T-helper 17 cell (primary cell): ENCODE results near the gene MRPL55. TPM values are rescaled to one million over a fixed set of nuclear protein-coding genes. Genes with fewer than 3 reads are reported as not detected.
A peak's percentile ranks its signal among the peaks of the same experiment; 100 is the strongest.

Experiments used
- ATAC-seq: fragments of 150-1000 bp; cut with Tn5 transposase; 2 replicates; pipeline ENCODE4 v1.10.0; 2021; ENCODE audit warnings: mild to moderate bottlenecking, moderate library complexity
- DNase-seq, 3 donors: peaks; one replicate each; pipeline versions ENCODE4 v3.0.0 to v3.0.0-alpha.2; 2020 to 2021
- H3K9me3 ChIP-seq: one replicate; pipeline ENCODE4 v1.7.0; 2013; ENCODE audit warnings: low read length, mild to moderate bottlenecking; ENCODE audit not compliant: control insufficient read depth, poor library complexity, severe bottlenecking
- H3K27ac Mint-ChIP-seq: one replicate; pipeline ENCODE4 v1.8.0; 2022; ENCODE audit warnings: mild to moderate bottlenecking, moderate library complexity, mixed read lengths
- H3K27me3 Mint-ChIP-seq: one replicate; pipeline ENCODE4 v1.8.0; 2022; ENCODE audit warnings: mixed read lengths
- H3K36me3 Mint-ChIP-seq: one replicate; pipeline ENCODE4 v1.8.0; 2022; ENCODE audit warnings: low read depth, mixed read lengths
- H3K4me1 Mint-ChIP-seq: one replicate; pipeline ENCODE4 v1.8.0; 2022; ENCODE audit warnings: mild to moderate bottlenecking, mixed read lengths
- H3K4me3 Mint-ChIP-seq: one replicate; pipeline ENCODE4 v1.8.0; 2022; ENCODE audit warnings: mild to moderate bottlenecking, moderate library complexity, mixed read lengths
- total RNA-seq, 4 donors: library from RNA in 2 of 4; stranded (reverse) in 2 of 4; gene quantifications; one replicate each; pipeline ENCODE4 v1.2.3 and lab custom pipeline; 2022 to 2026

MRPL55 gene
- total RNA-seq, 2 donors from 2014 or later = 55.2 to 59.9 TPM

DNA sequence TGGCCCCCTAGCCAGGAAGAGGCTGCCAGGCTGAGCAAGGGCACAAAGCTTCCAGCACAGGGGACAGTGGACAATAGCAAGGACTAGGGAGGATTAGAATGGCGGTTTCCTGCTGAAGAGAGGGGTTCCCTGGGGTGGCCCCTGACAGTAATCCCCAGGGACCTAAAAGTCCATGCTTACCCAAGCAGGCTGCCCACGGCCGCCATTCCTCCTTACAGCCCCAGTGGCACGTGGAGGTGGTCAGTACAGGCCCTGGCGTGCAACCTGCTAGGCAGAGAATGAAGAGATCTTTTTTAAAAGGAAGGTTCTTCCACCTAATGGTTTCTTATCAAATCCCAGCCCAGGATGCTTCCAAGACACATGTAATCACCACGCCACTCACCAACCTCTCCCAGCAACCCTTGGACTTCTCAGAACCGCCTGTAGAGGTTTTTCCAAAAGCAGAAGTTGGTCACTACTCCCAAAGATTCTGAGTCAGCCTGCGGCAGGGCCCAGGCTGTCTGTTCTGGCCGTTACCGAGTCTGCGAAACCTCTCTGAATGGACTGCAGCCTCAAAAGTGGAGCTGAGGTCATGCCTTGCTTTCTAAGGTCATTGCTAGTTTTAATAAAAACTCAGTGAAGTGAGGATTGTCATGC is 926 bp downstream of the MRPL55 start:
- DNase-seq (no peak), ATAC-seq (no peak)
- no peaks in the 10 kb centered on the region for H3K36me3 Mint-ChIP-seq
- no peak overlapping the region for H3K27ac Mint-ChIP-seq
- no peaks in the 10 kb centered on the region for H3K9me3 ChIP-seq
- peak overlapping the region; percentile 95 for H3K4me3 Mint-ChIP-seq
- no peaks in the 10 kb centered on the region for H3K27me3 Mint-ChIP-seq
- H3K4me1 Mint-ChIP-seq = peaks cover 11% of the 10 kb centered on the region

DNA sequence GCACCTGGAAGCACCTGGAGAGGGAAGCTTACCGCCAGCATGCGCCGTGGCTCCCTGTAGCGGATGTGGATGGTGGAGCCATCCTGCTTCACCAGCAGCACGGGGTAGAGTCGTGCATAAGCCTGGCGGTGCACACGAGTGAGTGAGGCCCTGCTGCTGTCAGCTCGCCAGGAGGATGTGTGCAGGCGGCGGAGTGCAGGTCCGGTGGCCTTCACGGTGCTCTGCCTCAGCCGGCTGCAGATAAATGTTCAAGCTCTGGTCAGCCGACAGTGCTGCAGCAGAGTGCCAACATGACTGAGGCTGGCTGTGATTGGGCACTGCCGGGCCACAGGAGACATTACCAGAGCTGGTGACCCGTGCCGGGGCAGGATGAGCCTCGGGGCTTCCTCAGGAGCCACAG is 1.5 kb downstream of the MRPL55 start:
- no peak for ATAC-seq
- H3K9me3 ChIP-seq = no peaks in the 10 kb centered on the region
- peaks cover 12% of the 10 kb centered on the region for H3K4me1 Mint-ChIP-seq
- no peaks in the 10 kb centered on the region for H3K36me3 Mint-ChIP-seq
- peak overlapping the region; percentile 19 for H3K27ac Mint-ChIP-seq
- H3K27me3 Mint-ChIP-seq = no peaks in the 10 kb centered on the region
- H3K4me3 Mint-ChIP-seq = peak overlapping the region; percentile 95
- DNase-seq = no peak

DNA sequence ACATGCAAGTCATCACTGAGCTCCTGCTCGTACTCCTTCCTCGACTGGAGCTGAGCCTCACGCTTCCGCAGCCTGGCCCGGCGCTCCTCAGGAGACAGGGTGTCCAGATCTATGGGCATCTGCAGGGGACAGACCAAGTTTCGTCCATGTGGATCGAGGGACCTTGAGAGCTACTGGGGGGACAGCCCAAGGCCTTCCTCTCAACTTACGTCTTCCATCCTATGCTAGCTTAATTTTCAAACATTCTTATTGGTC is 2.4 kb downstream of the MRPL55 start:
- H3K27me3 Mint-ChIP-seq = no peaks in the 10 kb centered on the region
- H3K4me3 Mint-ChIP-seq = no peak overlapping the region
- H3K27ac Mint-ChIP-seq = no peak overlapping the region
- H3K9me3 ChIP-seq = no peaks in the 10 kb centered on the region
- no peak for ATAC-seq
- no peaks in the 10 kb centered on the region for H3K36me3 Mint-ChIP-seq
- DNase-seq = no peak
- peaks cover 12% of the 10 kb centered on the region for H3K4me1 Mint-ChIP-seq

DNA sequence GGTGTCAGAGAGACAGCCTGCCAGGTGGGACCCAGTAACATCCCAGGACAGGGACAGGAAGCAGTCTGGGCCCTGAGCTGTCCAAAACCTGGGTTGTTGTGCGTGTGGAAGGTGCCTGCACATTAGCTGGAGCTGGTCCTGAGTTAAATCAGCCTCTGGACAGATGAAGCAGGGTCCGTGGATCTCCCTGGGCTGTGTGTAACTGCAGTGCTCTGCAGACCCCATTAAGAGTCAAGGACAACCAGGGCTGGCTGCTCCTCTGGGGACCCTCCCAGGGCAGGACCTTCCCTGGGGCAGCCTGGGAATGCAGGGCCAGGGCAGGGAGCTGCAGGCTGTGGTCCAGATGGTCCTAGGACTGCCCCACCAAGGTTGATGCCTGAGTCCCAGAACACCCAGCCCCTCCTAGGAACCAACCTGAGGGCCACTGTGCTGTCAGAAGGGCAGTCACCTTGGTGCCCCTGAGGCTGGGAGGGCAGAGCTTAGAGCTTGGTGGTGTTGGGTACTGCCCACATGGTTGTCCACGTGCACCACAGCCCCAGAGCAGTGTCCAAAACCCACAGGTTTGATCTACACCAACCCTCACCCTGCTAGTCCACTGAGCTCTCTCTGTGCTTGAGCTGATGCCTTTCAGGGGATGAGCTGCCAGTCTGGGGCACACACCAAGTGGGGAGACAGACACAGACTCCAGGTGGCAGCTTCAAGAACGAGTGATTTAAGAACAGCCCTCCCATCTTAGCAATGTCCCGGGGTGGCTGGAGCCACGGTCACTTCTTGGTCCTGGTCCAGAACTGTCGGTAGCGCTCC is 2.9 kb downstream of the MRPL55 start:
- DNase-seq (no peak), ATAC-seq (no peak)
- no peaks in the 10 kb centered on the region for H3K27me3 Mint-ChIP-seq
- H3K4me1 Mint-ChIP-seq = peaks cover 17% of the 10 kb centered on the region
- no peaks in the 10 kb centered on the region for H3K36me3 Mint-ChIP-seq
- H3K27ac Mint-ChIP-seq = no peak overlapping the region
- no peak overlapping the region for H3K4me3 Mint-ChIP-seq
- no peaks in the 10 kb centered on the region for H3K9me3 ChIP-seq

DNA sequence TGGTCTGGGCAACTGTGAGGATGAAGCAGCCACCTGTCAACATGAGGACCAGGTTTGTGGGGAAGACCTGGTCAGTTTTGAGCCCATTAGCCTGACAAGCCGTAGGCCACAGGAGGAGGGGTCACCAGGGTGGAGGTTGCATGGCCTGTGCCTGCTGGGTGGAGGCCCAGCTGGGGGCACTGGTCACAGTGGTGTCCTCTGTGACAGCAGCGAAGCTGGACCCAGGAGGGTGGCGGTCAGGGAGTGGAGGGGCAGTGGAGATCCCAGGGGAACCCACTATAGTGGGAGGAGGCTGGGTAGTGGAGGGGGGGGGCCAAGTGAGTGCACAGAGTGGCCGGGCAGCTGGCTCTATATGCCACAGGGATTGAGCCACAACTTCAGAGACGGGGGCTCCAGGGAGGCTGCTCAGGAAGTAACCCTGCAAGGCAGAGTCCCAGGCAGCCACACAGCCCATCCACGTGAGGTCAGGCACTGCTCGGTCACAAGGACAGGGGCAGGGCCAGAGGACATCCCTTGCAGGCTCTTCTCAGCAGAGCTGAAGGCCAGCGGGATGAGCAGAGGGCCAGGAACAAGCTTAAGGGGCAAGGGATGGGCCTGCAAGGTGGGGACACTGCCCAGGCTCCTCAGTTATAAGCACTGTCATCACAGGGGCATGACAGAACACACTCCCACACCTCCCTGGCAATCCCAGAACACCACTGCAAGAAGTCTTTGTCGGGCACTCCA is 3.7 kb downstream of the MRPL55 start:
- ATAC-seq (no peak), DNase-seq (no peak)
- H3K9me3 ChIP-seq = no peaks in the 10 kb centered on the region
- Mint-ChIP-seq H3K4me3 (peak overlapping the region; percentile 33), H3K27me3 (no peaks in the 10 kb centered on the region), H3K36me3 (no peaks in the 10 kb centered on the region), H3K27ac (no peak overlapping the region), H3K4me1 (peaks cover 21% of the 10 kb centered on the region)

DNA sequence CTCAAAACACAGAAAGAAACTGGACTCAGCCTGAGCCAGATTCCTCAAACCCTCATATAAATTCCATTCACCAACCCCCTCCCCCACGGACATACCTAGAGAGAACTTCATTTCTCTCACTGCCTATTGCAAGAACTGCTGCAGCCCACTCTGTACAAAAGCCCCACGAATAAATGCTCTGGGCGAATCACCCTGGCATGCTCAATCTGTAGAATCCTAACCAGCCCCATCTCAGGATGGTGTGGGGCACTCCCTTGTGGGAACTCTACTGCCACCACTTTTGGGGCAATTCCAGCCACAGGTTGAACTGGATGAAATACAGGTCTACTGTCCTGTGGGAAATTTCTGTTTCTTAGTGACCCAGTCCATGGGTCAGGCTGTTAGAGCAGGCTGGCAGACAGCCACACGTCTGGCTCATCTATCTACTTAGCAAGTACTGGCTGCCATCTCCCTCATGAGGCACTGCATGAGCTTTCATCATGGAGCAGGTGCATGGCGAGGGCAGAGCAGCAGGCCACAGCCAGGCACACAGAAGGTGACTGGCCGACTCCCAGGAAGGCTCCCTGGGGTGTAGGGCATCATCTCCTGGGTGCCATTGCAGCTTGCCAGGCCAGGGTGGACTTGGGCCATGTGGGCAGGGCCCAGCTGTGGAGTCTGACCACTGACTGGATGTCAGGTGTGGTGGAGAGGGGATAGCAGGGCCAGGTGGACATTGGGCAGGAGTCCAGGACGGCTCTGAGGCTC is 4.4 kb downstream of the MRPL55 start:
- H3K27ac Mint-ChIP-seq = peak overlapping the region; percentile 85

DNA sequence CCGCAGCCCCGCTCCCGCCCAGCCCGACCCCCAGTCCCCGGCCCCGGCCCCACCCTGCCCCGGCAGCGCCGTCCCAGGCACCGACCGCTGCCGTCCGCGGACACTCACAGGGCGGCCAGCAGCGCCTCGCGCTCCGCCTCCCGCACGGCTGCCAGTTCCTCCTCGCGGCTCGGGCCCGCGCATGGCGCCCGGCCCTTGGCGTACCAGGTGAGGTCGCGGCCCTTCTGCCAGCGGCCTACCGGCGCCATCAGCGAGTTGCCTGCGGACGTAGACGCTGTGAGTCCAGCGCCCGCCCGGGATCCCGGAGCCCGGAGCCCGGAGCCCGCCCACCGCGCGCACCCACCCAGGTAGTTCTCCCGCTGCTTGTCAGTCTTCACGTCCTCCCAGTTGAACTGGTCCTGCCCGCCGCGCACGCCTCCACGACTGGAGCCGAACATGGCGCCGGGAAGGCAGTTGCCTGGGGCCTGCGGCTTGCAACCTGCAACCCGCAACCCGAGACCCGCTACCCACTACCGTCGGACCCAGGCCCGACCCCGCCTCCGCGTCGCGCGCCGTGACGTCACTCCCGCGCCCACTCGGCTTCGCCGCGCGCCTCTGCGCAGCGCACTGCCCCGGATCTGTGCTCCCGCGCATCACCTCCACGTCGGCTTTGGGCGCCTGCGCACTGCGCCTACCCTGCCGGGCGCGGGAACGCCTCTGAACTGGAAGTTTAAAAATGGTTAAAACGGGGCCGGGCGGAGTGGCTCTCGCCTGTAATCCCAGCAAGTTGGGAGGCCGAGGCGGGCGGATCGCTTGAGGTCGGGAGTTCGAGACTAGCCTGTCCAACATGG is 6.1 kb downstream of the MRPL55 start, which contains the start of gene C1orf35:
Gene C1orf35 (minus strand): TSS at position 535 of the 830 bp plus-strand sequence. CDS start 98 bp downstream, at position 437.
- peak within 1 kb of the TSS; percentile 85 for H3K27ac Mint-ChIP-seq
- peak; percentile 89 to 91 (median 91) for DNase-seq
- H3K4me1 Mint-ChIP-seq = peaks cover 20% of the 10 kb centered on the region
- H3K9me3 ChIP-seq = no peaks in the 10 kb centered on the region
- H3K4me3 Mint-ChIP-seq = peak within 1 kb of the TSS; percentile 91
- H3K27me3 Mint-ChIP-seq = no peaks in the 10 kb centered on the region
- peaks cover 3% of the 10 kb centered on the region for H3K36me3 Mint-ChIP-seq
- peak; percentile 78 for ATAC-seq

More for the DNA sequence above, 4.4 kb downstream of the MRPL55 start:
- H3K9me3 ChIP-seq = no peaks in the 10 kb centered on the region
- Mint-ChIP-seq H3K4me1 (peaks cover 18% of the 10 kb centered on the region), H3K27me3 (no peaks in the 10 kb centered on the region), H3K4me3 (peak overlapping the region; percentile 78), H3K36me3 (no peaks in the 10 kb centered on the region)
- ATAC-seq = no peak
- no peak for DNase-seq

DNA sequence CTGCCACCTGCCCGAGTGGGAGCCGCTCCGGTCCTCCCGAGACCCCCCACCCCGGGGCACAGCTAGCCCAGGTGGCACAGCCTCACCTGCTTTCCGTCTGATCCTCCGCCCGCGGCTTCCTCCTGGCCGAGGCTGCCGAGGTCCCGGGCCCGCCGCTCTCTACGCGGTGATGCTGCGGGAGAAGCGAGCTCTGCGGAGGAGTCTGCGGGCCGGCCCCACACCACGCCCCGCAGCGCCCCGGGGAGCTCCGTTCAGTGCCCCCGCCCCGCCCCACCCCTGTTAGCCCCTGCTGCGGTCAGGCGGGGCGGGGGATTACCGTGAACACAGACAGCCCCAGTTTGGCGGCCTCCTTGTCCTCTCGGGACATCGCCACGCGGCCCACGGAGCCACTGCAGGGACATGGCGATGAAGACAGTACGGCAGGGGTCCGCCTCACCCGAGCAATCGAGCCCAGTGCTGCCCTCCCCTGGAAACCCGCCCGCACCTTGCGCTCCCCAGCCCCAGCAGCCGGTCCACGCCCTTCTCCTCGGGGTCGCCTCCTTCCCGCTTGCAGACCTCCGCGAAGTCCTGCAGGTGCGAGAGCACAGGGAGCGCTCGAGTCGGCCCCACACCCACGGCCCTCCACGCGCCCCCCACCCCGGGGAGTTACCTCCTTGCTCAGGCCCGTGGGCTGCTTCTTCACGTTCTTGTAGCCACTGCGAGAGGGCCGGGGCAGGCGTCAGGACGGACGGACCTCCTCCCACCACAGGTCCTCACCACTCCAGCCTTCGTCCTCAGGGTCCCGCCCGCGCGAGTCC is 6.9 kb downstream of the MRPL55 start:
- ATAC-seq = peak; percentile 63
- peaks cover 3% of the 10 kb centered on the region for H3K36me3 Mint-ChIP-seq
- peak overlapping the region; percentile 85 for H3K27ac Mint-ChIP-seq
- peaks cover 24% of the 10 kb centered on the region for H3K4me1 Mint-ChIP-seq
- H3K27me3 Mint-ChIP-seq = no peaks in the 10 kb centered on the region
- H3K9me3 ChIP-seq = no peaks in the 10 kb centered on the region
- peak overlapping the region; percentile 91 for H3K4me3 Mint-ChIP-seq
- DNase-seq = peak; percentile 51 to 63 (median 59)

DNA sequence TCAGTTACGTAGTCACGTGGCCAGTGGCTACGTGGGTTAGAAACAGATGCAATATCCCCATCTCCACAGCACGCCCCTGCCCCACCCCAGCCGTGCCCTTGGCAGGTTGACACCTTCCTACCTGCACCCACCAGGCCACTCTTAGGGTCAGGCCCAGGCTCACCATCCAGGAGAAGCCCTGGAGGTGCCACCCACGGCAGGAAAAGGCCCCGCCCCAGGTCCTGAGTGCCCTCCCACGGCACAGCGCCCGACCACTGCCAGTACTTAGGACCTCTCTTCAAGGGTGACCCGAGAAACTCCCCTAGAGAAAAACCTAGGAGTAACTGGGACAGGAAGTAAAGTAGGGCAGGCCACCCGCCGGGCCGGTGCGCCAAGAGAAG is 7.5 kb downstream of the MRPL55 start:
- peak; percentile 14 for ATAC-seq
- Mint-ChIP-seq H3K27me3 (no peaks in the 10 kb centered on the region), H3K27ac (peak overlapping the region; percentile 85), H3K36me3 (peaks cover 3% of the 10 kb centered on the region), H3K4me3 (peak overlapping the region; percentile 91), H3K4me1 (peaks cover 24% of the 10 kb centered on the region)
- H3K9me3 ChIP-seq = no peaks in the 10 kb centered on the region
- DNase-seq = no peak

DNA sequence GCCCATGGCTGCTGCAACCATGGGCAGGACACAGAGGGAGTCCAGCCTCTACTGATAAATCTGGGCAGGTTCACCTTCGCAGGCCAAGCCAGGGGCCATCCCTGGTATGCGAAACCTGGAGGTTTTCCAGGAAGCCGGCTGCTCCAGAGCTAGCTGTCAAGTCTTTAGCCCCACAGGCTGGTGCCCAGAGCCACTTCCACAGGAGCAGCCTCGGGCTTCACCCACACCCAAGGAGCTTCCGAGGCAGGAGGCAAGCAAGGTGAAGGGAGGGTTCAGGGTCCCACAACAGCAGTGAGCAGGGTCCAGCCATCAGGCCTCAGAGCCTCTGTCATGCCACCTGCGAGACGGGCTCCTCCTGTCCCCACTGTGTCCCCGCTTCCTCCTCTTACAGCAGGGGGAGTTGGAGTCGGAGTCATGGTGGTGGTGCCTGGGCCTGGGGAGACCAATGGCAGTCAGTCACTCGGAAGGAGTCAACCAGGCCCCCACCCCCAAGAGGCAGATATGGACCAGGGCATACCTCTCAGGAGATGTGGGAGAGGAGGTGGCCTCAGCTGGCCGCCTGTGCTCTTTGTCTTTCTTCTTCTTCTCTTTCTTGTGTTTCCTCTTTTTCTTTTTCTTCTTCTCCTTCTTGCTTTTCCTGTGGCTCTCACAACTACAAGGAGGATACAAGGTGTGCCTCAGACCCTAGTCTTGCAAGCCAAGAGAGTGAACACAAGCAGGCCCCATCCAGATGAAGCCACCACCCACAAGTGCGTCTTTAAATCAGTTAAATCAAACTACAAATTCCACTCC is 8.1 kb downstream of the MRPL55 start:
- Mint-ChIP-seq H3K27me3 (no peaks in the 10 kb centered on the region), H3K4me1 (peaks cover 24% of the 10 kb centered on the region), H3K27ac (peak overlapping the region; percentile 85), H3K36me3 (peaks cover 3% of the 10 kb centered on the region), H3K4me3 (peak overlapping the region; percentile 91)
- H3K9me3 ChIP-seq = no peaks in the 10 kb centered on the region
- no peak for DNase-seq
- ATAC-seq = no peak

DNA sequence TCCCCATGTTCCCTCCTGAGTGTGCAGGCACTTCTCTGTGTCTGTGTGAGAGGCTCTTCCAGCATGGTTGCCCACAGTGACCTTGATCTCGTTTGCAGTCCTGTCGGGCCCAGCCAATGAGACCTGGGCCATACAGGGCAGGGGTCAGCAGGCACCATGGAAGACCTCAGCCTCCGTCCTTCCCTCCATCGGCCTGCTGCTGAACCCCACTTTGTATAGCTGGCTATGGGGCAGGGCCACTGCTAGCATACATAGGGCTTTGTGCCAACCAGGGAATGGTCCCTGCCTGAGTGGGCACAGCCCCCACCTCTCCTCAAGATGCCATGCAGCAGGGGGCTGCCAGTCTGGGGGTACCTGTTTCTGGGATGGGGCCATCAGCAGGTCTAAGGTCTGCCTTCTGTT is 9.8 kb downstream of the MRPL55 start:
- peaks cover 5% of the 10 kb centered on the region for H3K36me3 Mint-ChIP-seq
- H3K9me3 ChIP-seq = peaks cover 2% of the 10 kb centered on the region
- no peak for DNase-seq
- H3K27me3 Mint-ChIP-seq = no peaks in the 10 kb centered on the region
- peak overlapping the region; percentile 21 for H3K4me3 Mint-ChIP-seq
- H3K4me1 Mint-ChIP-seq = peaks cover 26% of the 10 kb centered on the region
- no peak for ATAC-seq
- peak overlapping the region; percentile 85 for H3K27ac Mint-ChIP-seq
